HG03439 (cell line): ENCODE measurements around the gene SULF2.

Experiments
- ATAC-seq: cut with Tn5 transposase; IDR thresholded peaks from one replicate; pipeline ENCODE4 v1.9.1; 2021; ENCODE audit warnings: mild to moderate bottlenecking, moderate library complexity; ENCODE audit not compliant: unreplicated experiment

Gene SULF2

DNA sequence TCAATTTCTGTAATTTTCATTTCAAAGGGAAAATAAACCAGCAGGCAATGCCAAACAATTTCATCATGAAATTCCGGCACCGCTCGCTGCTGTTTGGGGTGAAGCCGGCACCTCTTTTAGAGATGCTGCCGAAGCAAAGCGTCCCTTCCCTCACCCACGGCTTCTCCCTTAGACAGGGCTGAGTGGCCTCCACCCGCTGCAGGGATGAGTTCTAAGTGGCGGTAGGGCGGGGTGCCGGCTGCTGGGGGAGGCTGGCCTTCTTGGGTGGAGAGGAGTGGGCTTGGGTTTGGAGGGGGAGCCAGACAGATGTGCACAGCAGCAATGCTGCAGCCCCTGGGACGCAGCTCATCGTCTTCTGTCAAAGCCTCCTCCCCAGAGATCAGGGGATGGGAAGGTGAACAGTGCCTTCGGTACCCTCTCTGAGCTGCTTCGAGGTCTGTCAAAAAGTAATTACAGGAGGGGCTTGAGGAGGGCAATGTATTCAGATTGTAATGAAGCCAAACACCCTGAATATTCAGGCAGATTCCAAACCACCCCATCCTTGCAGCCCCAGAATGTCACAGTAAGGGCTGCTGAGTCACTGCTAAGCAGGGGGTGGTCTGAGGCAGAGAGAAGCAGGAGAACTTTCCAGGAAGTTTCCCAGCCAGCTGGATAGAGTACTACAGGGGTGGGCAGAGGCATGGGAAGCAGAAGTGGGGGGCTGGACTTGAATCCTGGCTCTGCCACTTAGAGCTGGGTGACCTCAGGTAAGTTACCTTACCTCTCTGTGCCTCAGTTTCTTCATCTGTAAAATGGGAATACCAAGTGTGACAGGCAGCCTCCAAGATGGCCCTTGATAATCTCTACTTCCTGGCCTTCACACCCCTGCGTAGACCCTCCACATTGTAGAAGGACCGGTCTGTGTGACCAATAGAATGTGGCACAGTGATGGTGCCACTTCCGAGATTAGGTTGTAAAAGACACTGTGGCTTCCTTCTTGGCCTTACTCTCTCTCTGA lies 96.6 kb downstream of the SULF2 start:
- no peak for ATAC-seq

DNA sequence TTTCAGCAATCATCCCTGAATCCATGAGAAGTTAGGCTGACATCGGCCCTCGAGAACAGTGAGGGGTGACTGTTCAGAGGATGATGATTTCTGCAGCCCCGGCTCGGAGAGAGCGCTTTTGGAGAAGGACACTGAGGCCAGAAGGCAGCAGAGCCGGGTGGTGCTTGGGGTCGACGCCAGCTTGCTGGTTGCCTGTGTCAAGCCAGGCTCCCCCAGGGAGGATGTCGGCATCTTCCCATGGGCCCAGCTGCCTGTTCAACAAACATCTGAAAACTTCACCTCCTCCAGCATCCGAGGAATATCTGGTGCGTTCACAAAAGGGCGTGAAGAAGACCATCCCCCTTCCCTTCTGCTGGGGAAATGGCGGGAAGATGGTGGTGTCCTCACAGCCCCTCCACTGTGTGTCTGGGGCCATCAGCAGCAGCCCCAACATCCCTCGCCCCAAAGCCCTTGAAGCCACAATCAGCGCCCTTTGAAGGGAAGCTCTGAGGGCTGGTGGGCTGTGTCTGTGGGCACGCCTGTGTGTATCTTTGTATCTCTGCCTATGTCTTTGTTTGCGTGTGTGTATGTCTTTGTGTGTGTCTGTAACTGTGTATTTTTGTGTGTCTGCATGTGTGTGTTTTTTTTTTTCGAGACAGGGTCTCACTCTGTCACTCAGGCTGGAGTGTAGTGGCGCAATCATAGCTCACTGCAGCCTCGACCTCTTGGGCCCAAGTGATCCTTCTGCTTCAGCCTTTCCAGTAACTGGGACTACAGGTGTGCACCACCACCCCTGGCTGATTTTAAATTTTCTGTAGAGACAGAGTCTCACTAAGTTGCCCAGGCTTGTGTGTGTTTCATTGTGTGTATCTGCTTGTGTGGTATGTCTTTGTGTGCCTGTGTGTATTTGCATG lies 97.9 kb downstream of the SULF2 start:
- ATAC-seq, result no peak

DNA sequence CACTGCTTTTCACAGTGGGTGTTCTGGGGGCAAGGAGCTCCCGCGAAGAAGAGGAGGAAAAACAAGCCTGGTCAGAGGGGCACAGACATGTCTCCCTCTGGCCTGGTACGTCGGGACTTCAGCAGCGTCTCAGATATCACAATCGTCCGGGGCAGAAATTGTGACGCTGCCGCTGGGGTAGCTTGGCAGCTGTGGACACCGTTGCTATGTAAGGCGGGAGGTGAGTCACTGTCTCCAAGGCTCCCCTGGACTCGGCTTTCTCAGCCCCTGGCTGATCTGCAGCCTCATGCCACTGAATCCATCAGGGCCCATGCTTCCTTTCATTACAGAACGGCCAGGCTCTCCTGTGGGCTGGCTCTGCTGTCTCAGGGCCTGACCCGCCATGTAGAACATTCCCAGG lies 98.7 kb downstream of the SULF2 start:
- no peak for ATAC-seq

- ATAC-seq, result no peak
Observed at GRCh38 chr20:47684306-47685080, 100.8 kb downstream of the SULF2 start.

DNA sequence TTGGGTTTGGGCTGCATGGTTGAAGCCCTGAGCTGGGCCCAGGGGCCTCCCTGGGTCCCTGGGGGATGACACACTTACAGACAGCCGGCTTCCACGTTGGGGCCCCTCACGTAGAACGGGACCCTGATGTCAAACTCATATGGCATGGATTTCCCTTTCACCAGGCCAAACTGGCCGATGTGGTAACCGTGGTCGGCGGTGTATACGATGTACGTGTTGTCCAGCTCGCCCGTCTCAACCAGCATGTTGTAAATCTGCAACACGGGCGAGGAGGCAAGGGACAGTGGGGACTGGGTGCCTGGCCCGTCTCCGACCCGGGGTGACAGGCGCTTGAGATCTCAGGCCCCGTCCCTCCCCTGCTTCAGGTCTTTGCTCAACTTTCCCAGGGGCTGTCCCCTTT lies 102.4 kb downstream of the SULF2 start:
- no peak for ATAC-seq

- ATAC-seq, result no peak
Observed at GRCh38 chr20:47682028-47682783, 103.1 kb downstream of the SULF2 start.

GRCh38 chr20:47680804-47681529 lies 104.3 kb downstream of the SULF2 start:
- ATAC-seq, result no peak

GRCh38 chr20:47679462-47679861 lies 105.8 kb downstream of the SULF2 start:
- no peak for ATAC-seq

DNA sequence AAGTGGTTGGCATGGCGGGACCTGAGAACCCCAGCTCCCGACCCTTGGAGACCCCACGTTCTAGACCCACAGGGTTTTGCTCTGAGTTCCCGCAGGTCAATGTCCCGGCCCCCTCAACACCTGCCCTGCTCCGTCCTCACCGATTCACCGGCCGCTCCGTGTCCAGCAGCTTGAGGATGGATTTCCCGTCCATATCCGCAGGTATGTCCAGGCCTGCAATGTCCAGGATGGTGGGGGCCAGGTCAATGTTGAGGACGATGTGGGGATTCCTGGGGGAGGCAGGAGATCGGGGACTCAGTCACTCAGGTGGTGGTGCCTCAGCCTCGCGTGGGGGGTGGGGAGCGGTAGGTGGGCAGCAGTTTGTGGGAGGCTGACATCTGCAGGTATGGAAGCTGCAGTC lies 106.7 kb downstream of the SULF2 start:
- no peak for ATAC-seq

GRCh38 chr20:47677635-47678453 lies 107.4 kb downstream of the SULF2 start:
- ATAC-seq, result no peak

DNA sequence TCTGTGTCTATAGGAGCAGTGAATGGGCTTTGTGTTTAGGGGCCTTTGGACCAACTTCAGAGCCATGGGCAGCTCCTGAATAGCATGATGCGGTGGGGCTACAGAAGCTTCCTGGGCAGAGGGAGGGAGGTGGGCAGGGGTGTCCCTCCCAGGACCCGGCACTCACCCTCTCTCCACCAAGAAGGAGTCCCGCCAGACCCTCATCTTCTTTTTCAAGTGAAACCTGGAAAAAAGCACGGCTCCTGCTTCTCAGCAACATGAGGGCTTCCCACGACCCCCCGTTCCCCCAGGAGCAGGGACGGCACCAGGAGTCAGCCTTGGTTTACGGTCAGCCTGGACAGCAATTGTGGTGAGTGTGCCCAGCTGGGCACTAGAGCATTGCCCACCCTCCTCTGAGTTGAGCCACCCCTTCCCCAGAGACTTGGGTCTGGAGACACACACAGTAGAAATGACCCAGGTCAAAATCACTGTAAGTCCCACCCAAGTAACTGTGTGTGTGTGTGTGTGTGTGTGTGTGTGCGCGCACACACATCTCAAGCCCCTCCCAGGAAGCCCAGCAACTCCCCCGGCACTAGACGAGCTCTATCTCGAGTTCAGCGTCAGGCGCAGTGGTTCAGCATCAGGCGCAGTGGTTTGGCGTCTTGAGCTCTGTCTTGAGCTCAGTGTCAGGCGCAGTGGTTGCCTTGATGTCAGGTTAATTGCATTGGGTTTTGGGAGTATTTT lies 108.2 kb downstream of the SULF2 start:
- no peak for ATAC-seq

GRCh38 chr20:47676219-47676721 lies 109.0 kb downstream of the SULF2 start:
- ATAC-seq, result no peak

GRCh38 chr20:47675190-47676142 lies 109.8 kb downstream of the SULF2 start:
- no peak for ATAC-seq

GRCh38 chr20:47674686-47675085 lies 110.6 kb downstream of the SULF2 start:
- ATAC-seq, result no peak

DNA sequence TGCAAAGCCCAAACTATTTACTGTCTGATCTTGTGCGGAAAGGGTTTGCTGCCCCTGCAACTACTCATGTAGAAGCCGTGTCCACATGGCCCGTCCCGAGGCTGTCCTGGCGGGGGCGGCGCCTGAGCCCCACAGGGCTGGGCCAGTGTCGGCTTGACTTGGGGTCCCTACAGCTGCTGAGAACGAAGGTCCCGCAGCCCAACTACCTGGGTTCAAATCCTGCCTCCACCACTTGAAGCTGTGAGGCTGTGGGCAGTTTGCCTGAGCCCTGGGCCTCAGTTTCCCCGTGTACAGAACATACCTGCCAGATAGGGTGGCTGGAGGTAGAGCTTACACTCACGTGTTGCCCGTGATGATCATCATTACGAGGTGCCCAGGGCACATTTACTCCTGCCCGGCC lies 111.1 kb downstream of the SULF2 start:
- no peak for ATAC-seq

- ATAC-seq, result no peak
Observed at GRCh38 chr20:47673671-47673955, 111.7 kb downstream of the SULF2 start.
